Measurements from ENCODE around the gene NEMP1.

The NEMP1 gene

GRCh38 chr12:57112492-57113294 is 34.1 kb upstream of the NEMP1 start:
- Mint-ChIP-seq H3K36me3 (peaks cover 10% of the 10 kb centered on the region), H3K4me1 (peaks cover 30% of the 10 kb centered on the region), H3K4me3 (peak overlapping the region; percentile 96), H3K27ac (peak overlapping the region; percentile 98), H3K27me3 (no peaks in the 10 kb centered on the region), H3K9me3 (no peaks in the 10 kb centered on the region)
- ATAC-seq (ENCODE audit: low read depth) (peak; percentile 58), DNase-seq (ENCODE audit: low spot score in 2 of 2) (no peak)

- peak within 1 kb of the TSS; percentile 96 for H3K4me3 Mint-ChIP-seq
- peak within 1 kb of the TSS; percentile 98 for H3K27ac Mint-ChIP-seq
- H3K9me3 Mint-ChIP-seq = no peaks in the 10 kb centered on the region
- no peaks in the 10 kb centered on the region for H3K27me3 Mint-ChIP-seq
- DNase-seq (ENCODE audit: low spot score in 2 of 2) (peak; percentile 72 to 76), ATAC-seq (ENCODE audit: low read depth) (peak; percentile 66)
- H3K36me3 Mint-ChIP-seq = peaks cover 22% of the 10 kb centered on the region
- peaks cover 42% of the 10 kb centered on the region for H3K4me1 Mint-ChIP-seq
These were observed 32.6 kb upstream of the NEMP1 start, which contains the start of gene STAT6 for GRCh38 chr12:57111031-57111734. STAT6 (minus strand) TSS chr12:57111362; CDS start chr12:57108278, 3,084 bp downstream.

- Mint-ChIP-seq H3K27me3 (no peaks in the 10 kb centered on the region), H3K9me3 (no peaks in the 10 kb centered on the region), H3K36me3 (peaks cover 24% of the 10 kb centered on the region), H3K27ac (peak overlapping the region; percentile 98), H3K4me3 (peak overlapping the region; percentile 96), H3K4me1 (peaks cover 45% of the 10 kb centered on the region)
- DNase-seq (ENCODE audit: low spot score in 2 of 2) (peak; percentile 73 to 79), ATAC-seq (ENCODE audit: low read depth) (peak; percentile 69)
These were observed 31.8 kb upstream of the NEMP1 start for GRCh38 chr12:57110104-57111030.

- Mint-ChIP-seq H3K27me3 (no peaks in the 10 kb centered on the region), H3K4me3 (peak overlapping the region; percentile 96)
These were observed 30.9 kb upstream of the NEMP1 start for GRCh38 chr12:57109207-57110103.

GRCh38 chr12:57107456-57108155 is 29.0 kb upstream of the NEMP1 start:
- no peak for ATAC-seq (ENCODE audit: low read depth)
- H3K4me1 Mint-ChIP-seq = peaks cover 42% of the 10 kb centered on the region
- DNase-seq (ENCODE audit: low spot score in 2 of 2) = no peak
- H3K27me3 Mint-ChIP-seq = no peaks in the 10 kb centered on the region
- peaks cover 35% of the 10 kb centered on the region for H3K36me3 Mint-ChIP-seq
- no peak overlapping the region for H3K27ac Mint-ChIP-seq
- peak overlapping the region; percentile 19 for H3K4me3 Mint-ChIP-seq
- H3K9me3 Mint-ChIP-seq = no peaks in the 10 kb centered on the region

More at GRCh38 chr12:57109207-57110103, 30.9 kb upstream of the NEMP1 start:
- peaks cover 45% of the 10 kb centered on the region for H3K4me1 Mint-ChIP-seq
- no peak for ATAC-seq (ENCODE audit: low read depth)
- no peaks in the 10 kb centered on the region for H3K9me3 Mint-ChIP-seq
- no peak for DNase-seq (ENCODE audit: low spot score in 2 of 2)
- peak overlapping the region; percentile 98 for H3K27ac Mint-ChIP-seq
- H3K36me3 Mint-ChIP-seq = peaks cover 31% of the 10 kb centered on the region

GRCh38 chr12:57106021-57106708 is 27.6 kb upstream of the NEMP1 start:
- H3K9me3 Mint-ChIP-seq = no peaks in the 10 kb centered on the region
- peaks cover 34% of the 10 kb centered on the region for H3K4me1 Mint-ChIP-seq
- peaks cover 34% of the 10 kb centered on the region for H3K36me3 Mint-ChIP-seq
- no peaks in the 10 kb centered on the region for H3K27me3 Mint-ChIP-seq
- no peak overlapping the region for H3K4me3 Mint-ChIP-seq
- ATAC-seq (ENCODE audit: low read depth) (no peak), DNase-seq (ENCODE audit: low spot score in 2 of 2) (no peak)
- H3K27ac Mint-ChIP-seq = peak overlapping the region; percentile 24

- Mint-ChIP-seq H3K36me3 (peaks cover 32% of the 10 kb centered on the region), H3K4me1 (peaks cover 32% of the 10 kb centered on the region), H3K27me3 (no peaks in the 10 kb centered on the region), H3K27ac (no peak overlapping the region), H3K9me3 (no peaks in the 10 kb centered on the region), H3K4me3 (no peak overlapping the region)
- ATAC-seq (ENCODE audit: low read depth) = no peak
- DNase-seq (ENCODE audit: low spot score in 2 of 2) = no peak
These were observed 26.6 kb upstream of the NEMP1 start for GRCh38 chr12:57105011-57105753.

GRCh38 chr12:57104292-57104910 is 25.8 kb upstream of the NEMP1 start:
- Mint-ChIP-seq H3K4me3 (no peak overlapping the region), H3K36me3 (peaks cover 36% of the 10 kb centered on the region), H3K27ac (no peak overlapping the region), H3K27me3 (no peaks in the 10 kb centered on the region), H3K9me3 (no peaks in the 10 kb centered on the region), H3K4me1 (peaks cover 28% of the 10 kb centered on the region)
- DNase-seq (ENCODE audit: low spot score in 2 of 2) (no peak), ATAC-seq (ENCODE audit: low read depth) (no peak)

- Mint-ChIP-seq H3K27ac (no peak overlapping the region), H3K4me1 (peaks cover 30% of the 10 kb centered on the region), H3K4me3 (no peak overlapping the region), H3K9me3 (no peaks in the 10 kb centered on the region), H3K27me3 (no peaks in the 10 kb centered on the region), H3K36me3 (peaks cover 40% of the 10 kb centered on the region)
- ATAC-seq (ENCODE audit: low read depth) (no peak), DNase-seq (ENCODE audit: low spot score in 2 of 2) (no peak)
These were observed 25.3 kb upstream of the NEMP1 start for GRCh38 chr12:57103856-57104255.

- Mint-ChIP-seq H3K4me3 (no peak overlapping the region), H3K27ac (no peak overlapping the region), H3K9me3 (no peaks in the 10 kb centered on the region), H3K36me3 (peaks cover 35% of the 10 kb centered on the region), H3K4me1 (peaks cover 20% of the 10 kb centered on the region), H3K27me3 (no peaks in the 10 kb centered on the region)
- ATAC-seq (ENCODE audit: low read depth) (no peak), DNase-seq (ENCODE audit: low spot score in 2 of 2) (no peak)
These were observed 23.5 kb upstream of the NEMP1 start for GRCh38 chr12:57101892-57102695.

- H3K4me3 Mint-ChIP-seq = no peak overlapping the region
- H3K27me3 Mint-ChIP-seq = no peaks in the 10 kb centered on the region
- H3K36me3 Mint-ChIP-seq = peaks cover 31% of the 10 kb centered on the region
- no peak for ATAC-seq (ENCODE audit: low read depth)
- peak overlapping the region; percentile 53 for H3K27ac Mint-ChIP-seq
- no peaks in the 10 kb centered on the region for H3K9me3 Mint-ChIP-seq
- DNase-seq (ENCODE audit: low spot score in 2 of 2) = no peak
- peaks cover 17% of the 10 kb centered on the region for H3K4me1 Mint-ChIP-seq
These were observed 21.2 kb upstream of the NEMP1 start for GRCh38 chr12:57099766-57100165.
